GM23338 (cell line): Measurements from ENCODE around the gene BTBD9.

Experiments
- CREB1 ChIP-seq: fragments of 250-450 bp; sonication (Bioruptor Pico); IDR thresholded peaks from 2 replicates; pipeline ENCODE4 v1.5.0; 2020; ENCODE audit warnings: low read depth, mild to moderate bottlenecking, moderate library complexity
- EZH2 ChIP-seq: fragments of 200-600 bp; sonication (generic); IDR thresholded peaks from one replicate; pipeline ENCODE4 v1.8.0; 2017; ENCODE audit warnings: antibody characterized with exemption, mild to moderate bottlenecking, low read depth; ENCODE audit not compliant: unreplicated experiment
- EZH2phosphoT487 ChIP-seq: fragments of 200-600 bp; sonication (generic); IDR thresholded peaks from one replicate; pipeline ENCODE4 v1.8.1; 2018; ENCODE audit warnings: antibody characterized with exemption; ENCODE audit not compliant: unreplicated experiment
- JUNB ChIP-seq: IDR thresholded peaks from one replicate; pipeline ENCODE4 v1.6.1; 2016; ENCODE audit warnings: antibody characterized with exemption; ENCODE audit not compliant: unreplicated experiment
- NANOG ChIP-seq: IDR thresholded peaks from 2 replicates; pipeline ENCODE4 v1.6.1; 2016; ENCODE audit warnings: antibody characterized with exemption, borderline replicate concordance
- POLR2AphosphoS5 ChIP-seq: IDR thresholded peaks from 2 replicates; pipeline ENCODE4 v1.6.1; 2016; ENCODE audit warnings: antibody characterized with exemption, low read depth
- STAT1 ChIP-seq: IDR thresholded peaks from one replicate; pipeline ENCODE4 v1.6.1; 2016; ENCODE audit warnings: antibody characterized with exemption; ENCODE audit not compliant: unreplicated experiment
- ZNF331 ChIP-seq: fragments of 250-450 bp; sonication (Bioruptor Pico); IDR thresholded peaks from 2 replicates; pipeline ENCODE4 v1.5.0; 2020; ENCODE audit warnings: low read depth, mild to moderate bottlenecking, moderate library complexity
- TF ChIP-seq, protein P1 (sequence below), 2 experiments: fragments of 200-600 bp in 1 of 2; sonication (generic) in 1 of 2; conservative IDR thresholded peaks; 2 replicates each; pipeline versions ENCODE4 v1.5.1 to v1.6.1; 2016 to 2017; ENCODE audit warnings: antibody characterized with exemption in 2 of 2, low read depth in 2 of 2, mild to moderate bottlenecking in 2 of 2, moderate library complexity in 1 of 2
- TF ChIP-seq, protein P2 (sequence below): IDR thresholded peaks from one replicate; pipeline ENCODE4 v1.6.1; 2018; ENCODE audit warnings: antibody characterized with exemption; ENCODE audit not compliant: unreplicated experiment
- TF ChIP-seq, protein P3 (sequence below): IDR thresholded peaks from 2 replicates; pipeline ENCODE4 v1.6.1; 2016; ENCODE audit warnings: antibody characterized with exemption
- TF ChIP-seq, protein P4 (sequence below): fragments of 250-450 bp; sonication (Bioruptor Pico); IDR thresholded peaks from 2 replicates; pipeline ENCODE4 v1.5.0; 2020; ENCODE audit warnings: mild to moderate bottlenecking, moderate library complexity

DNA sequence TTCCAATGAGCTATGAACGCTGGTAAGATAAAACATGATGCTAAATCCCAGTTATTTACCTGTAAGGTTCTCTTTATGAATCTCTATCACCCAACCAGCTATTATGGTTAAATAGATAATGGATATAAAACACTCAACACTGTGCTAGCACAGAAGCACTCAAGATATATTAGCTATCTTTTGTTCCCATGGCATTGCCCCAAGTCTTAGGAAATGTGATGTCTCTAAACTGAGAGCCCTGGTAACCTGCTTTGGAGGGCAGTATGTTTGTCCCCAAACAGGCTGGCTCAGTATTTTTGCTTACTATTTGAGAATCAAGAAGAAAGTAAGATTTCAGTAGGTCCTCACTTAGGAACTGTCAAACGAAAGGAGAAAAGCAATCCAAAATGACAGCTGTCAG is 90.5 kb downstream of the BTBD9 start:
- TF ChIP-seq, protein P1, sequence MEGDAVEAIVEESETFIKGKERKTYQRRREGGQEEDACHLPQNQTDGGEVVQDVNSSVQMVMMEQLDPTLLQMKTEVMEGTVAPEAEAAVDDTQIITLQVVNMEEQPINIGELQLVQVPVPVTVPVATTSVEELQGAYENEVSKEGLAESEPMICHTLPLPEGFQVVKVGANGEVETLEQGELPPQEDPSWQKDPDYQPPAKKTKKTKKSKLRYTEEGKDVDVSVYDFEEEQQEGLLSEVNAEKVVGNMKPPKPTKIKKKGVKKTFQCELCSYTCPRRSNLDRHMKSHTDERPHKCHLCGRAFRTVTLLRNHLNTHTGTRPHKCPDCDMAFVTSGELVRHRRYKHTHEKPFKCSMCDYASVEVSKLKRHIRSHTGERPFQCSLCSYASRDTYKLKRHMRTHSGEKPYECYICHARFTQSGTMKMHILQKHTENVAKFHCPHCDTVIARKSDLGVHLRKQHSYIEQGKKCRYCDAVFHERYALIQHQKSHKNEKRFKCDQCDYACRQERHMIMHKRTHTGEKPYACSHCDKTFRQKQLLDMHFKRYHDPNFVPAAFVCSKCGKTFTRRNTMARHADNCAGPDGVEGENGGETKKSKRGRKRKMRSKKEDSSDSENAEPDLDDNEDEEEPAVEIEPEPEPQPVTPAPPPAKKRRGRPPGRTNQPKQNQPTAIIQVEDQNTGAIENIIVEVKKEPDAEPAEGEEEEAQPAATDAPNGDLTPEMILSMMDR (conservative IDR thresholded peaks at IDR 0.05; ENCODE audit: low read depth in 2 of 2), result no peak
- no peak for TF ChIP-seq EZH2
- no peak for TF ChIP-seq EZH2phosphoT487
- TF ChIP-seq POLR2AphosphoS5, result no peak
- TF ChIP-seq STAT1, result no peak
- no peak for TF ChIP-seq JUNB
- no peak for TF ChIP-seq ZNF331
- no peak for TF ChIP-seq CREB1
- TF ChIP-seq, protein P2, sequence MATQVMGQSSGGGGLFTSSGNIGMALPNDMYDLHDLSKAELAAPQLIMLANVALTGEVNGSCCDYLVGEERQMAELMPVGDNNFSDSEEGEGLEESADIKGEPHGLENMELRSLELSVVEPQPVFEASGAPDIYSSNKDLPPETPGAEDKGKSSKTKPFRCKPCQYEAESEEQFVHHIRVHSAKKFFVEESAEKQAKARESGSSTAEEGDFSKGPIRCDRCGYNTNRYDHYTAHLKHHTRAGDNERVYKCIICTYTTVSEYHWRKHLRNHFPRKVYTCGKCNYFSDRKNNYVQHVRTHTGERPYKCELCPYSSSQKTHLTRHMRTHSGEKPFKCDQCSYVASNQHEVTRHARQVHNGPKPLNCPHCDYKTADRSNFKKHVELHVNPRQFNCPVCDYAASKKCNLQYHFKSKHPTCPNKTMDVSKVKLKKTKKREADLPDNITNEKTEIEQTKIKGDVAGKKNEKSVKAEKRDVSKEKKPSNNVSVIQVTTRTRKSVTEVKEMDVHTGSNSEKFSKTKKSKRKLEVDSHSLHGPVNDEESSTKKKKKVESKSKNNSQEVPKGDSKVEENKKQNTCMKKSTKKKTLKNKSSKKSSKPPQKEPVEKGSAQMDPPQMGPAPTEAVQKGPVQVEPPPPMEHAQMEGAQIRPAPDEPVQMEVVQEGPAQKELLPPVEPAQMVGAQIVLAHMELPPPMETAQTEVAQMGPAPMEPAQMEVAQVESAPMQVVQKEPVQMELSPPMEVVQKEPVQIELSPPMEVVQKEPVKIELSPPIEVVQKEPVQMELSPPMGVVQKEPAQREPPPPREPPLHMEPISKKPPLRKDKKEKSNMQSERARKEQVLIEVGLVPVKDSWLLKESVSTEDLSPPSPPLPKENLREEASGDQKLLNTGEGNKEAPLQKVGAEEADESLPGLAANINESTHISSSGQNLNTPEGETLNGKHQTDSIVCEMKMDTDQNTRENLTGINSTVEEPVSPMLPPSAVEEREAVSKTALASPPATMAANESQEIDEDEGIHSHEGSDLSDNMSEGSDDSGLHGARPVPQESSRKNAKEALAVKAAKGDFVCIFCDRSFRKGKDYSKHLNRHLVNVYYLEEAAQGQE, result no peak
- TF ChIP-seq, protein P3, sequence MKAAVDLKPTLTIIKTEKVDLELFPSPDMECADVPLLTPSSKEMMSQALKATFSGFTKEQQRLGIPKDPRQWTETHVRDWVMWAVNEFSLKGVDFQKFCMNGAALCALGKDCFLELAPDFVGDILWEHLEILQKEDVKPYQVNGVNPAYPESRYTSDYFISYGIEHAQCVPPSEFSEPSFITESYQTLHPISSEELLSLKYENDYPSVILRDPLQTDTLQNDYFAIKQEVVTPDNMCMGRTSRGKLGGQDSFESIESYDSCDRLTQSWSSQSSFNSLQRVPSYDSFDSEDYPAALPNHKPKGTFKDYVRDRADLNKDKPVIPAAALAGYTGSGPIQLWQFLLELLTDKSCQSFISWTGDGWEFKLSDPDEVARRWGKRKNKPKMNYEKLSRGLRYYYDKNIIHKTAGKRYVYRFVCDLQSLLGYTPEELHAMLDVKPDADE, result no peak
- TF ChIP-seq, protein P4, sequence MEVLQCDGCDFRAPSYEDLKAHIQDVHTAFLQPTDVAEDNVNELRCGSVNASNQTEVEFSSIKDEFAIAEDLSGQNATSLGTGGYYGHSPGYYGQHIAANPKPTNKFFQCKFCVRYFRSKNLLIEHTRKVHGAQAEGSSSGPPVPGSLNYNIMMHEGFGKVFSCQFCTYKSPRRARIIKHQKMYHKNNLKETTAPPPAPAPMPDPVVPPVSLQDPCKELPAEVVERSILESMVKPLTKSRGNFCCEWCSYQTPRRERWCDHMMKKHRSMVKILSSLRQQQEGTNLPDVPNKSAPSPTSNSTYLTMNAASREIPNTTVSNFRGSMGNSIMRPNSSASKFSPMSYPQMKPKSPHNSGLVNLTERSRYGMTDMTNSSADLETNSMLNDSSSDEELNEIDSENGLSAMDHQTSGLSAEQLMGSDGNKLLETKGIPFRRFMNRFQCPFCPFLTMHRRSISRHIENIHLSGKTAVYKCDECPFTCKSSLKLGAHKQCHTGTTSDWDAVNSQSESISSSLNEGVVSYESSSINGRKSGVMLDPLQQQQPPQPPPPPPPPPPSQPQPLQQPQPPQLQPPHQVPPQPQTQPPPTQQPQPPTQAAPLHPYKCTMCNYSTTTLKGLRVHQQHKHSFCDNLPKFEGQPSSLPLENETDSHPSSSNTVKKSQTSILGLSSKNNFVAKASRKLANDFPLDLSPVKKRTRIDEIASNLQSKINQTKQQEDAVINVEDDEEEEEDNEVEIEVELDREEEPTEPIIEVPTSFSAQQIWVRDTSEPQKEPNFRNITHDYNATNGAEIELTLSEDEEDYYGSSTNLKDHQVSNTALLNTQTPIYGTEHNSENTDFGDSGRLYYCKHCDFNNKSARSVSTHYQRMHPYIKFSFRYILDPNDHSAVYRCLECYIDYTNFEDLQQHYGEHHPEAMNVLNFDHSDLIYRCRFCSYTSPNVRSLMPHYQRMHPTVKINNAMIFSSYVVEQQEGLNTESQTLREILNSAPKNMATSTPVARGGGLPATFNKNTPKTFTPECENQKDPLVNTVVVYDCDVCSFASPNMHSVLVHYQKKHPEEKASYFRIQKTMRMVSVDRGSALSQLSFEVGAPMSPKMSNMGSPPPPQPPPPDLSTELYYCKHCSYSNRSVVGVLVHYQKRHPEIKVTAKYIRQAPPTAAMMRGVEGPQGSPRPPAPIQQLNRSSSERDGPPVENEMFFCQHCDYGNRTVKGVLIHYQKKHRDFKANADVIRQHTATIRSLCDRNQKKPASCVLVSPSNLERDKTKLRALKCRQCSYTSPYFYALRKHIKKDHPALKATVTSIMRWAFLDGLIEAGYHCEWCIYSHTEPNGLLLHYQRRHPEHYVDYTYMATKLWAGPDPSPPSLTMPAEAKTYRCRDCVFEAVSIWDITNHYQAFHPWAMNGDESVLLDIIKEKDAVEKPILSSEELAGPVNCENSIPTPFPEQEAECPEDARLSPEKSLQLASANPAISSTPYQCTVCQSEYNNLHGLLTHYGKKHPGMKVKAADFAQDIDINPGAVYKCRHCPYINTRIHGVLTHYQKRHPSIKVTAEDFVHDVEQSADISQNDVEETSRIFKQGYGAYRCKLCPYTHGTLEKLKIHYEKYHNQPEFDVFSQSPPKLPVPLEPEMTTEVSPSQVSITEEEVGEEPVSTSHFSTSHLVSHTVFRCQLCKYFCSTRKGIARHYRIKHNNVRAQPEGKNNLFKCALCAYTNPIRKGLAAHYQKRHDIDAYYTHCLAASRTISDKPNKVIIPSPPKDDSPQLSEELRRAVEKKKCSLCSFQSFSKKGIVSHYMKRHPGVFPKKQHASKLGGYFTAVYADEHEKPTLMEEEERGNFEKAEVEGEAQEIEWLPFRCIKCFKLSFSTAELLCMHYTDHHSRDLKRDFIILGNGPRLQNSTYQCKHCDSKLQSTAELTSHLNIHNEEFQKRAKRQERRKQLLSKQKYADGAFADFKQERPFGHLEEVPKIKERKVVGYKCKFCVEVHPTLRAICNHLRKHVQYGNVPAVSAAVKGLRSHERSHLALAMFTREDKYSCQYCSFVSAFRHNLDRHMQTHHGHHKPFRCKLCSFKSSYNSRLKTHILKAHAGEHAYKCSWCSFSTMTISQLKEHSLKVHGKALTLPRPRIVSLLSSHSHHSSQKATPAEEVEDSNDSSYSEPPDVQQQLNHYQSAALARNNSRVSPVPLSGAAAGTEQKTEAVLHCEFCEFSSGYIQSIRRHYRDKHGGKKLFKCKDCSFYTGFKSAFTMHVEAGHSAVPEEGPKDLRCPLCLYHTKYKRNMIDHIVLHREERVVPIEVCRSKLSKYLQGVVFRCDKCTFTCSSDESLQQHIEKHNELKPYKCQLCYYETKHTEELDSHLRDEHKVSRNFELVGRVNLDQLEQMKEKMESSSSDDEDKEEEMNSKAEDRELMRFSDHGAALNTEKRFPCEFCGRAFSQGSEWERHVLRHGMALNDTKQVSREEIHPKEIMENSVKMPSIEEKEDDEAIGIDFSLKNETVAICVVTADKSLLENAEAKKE (CRISPR knock-in tag), result no peak
- no peak for TF ChIP-seq NANOG
